Endodermal cell (in vitro differentiated cells): Measurements from ENCODE around the gene RAPGEFL1. TPM values are rescaled to one million over a fixed set of nuclear protein-coding genes. Genes with fewer than 3 reads are reported as not detected.
"Not testable (repeated sequence)": the region's sequence is repeated elsewhere in the genome, so short reads cannot be mapped to it uniquely, and the experiment has no call there.

ENCODE experiments used
- DNase-seq: peaks from one replicate; pipeline ENCODE4 v3.0.0-alpha.2; 2017
- H3K27ac ChIP-seq: 2 replicates; pipeline ENCODE4 v1.5.1; 2013; ENCODE audit warnings: mild to moderate bottlenecking, low read depth, low read length, moderate library complexity
- H3K27me3 ChIP-seq: 2 replicates; pipeline ENCODE4 v1.6.1; 2013; ENCODE audit warnings: mild to moderate bottlenecking, low read length, moderate library complexity; ENCODE audit not compliant: insufficient read depth, control insufficient read depth, poor library complexity, severe bottlenecking
- H3K36me3 ChIP-seq: 2 replicates; pipeline ENCODE4 v1.7.0; 2013; ENCODE audit warnings: mild to moderate bottlenecking, low read length, moderate library complexity; ENCODE audit not compliant: control insufficient read depth, insufficient read depth
- H3K4me1 ChIP-seq: one replicate; pipeline ENCODE4 v1.7.0; 2013; ENCODE audit warnings: low read length; ENCODE audit not compliant: control insufficient read depth, insufficient read depth
- H3K4me3 ChIP-seq: 2 replicates; pipeline ENCODE4 v1.5.1; 2013; ENCODE audit warnings: mild to moderate bottlenecking, low read length, moderate library complexity
- H3K9ac ChIP-seq: 2 replicates; pipeline ENCODE4 v1.6.1; 2013; ENCODE audit warnings: mild to moderate bottlenecking, low read length, moderate library complexity; ENCODE audit not compliant: poor library complexity, severe bottlenecking; ENCODE audit errors: extremely low read depth
- H3K9me3 ChIP-seq: 2 replicates; pipeline ENCODE4 v1.6.1; 2013; ENCODE audit warnings: mild to moderate bottlenecking, low read length, moderate library complexity; ENCODE audit not compliant: control insufficient read depth
- H3K27ac Mint-ChIP-seq: 2 replicates; pipeline ENCODE4 v1.8.0; 2020; ENCODE audit warnings: mixed read lengths
- H3K27me3 Mint-ChIP-seq: 2 replicates; pipeline ENCODE4 v1.8.0; 2021; ENCODE audit warnings: mild to moderate bottlenecking, mixed read lengths; ENCODE audit not compliant: insufficient read depth
- H3K36me3 Mint-ChIP-seq: 2 replicates; pipeline ENCODE4 v1.8.0; 2020; ENCODE audit warnings: low read depth, mixed read lengths
- H3K4me1 Mint-ChIP-seq: 2 replicates; pipeline ENCODE4 v1.8.0; 2020; ENCODE audit warnings: mixed read lengths
- H3K4me3 Mint-ChIP-seq: 2 replicates; pipeline ENCODE4 v1.8.0; 2020; ENCODE audit warnings: mild to moderate bottlenecking, moderate library complexity, mixed read lengths
- H3K9me3 Mint-ChIP-seq: 2 replicates; pipeline ENCODE4 v1.8.0; 2020; ENCODE audit warnings: mild to moderate bottlenecking, mixed read lengths
- WGBS, 2 experiments: methylation state at CpG; one replicate each; pipeline versions ENCODE4 v1.1.5 to v1.1.7; 2013; ENCODE audit warnings: missing lambda C conversion rate in 2 of 2, mixed read lengths in 1 of 2; ENCODE audit not compliant: insufficient coverage in 1 of 2, insufficient read length in 1 of 2; 5-methylcytosine and 5-hydroxymethylcytosine counted together
- total RNA-seq, 2 donors: library from RNA; stranded (reverse); fragmentation: NEBNext Ultra II Directional in 1 of 2; extraction: Animal tissue kit (Norgen Biotek cat#: 25700) in 1 of 2; gene quantifications; 2 replicates in 1 of 2; 3 replicates in 1 of 2; pipeline ENCODE4 v1.2.1, GENCODE V29; 2021
- TF ChIP-seq, protein P1 (sequence below): fragments of 200-600 bp; sonication (generic); conservative IDR thresholded peaks from 2 replicates; pipeline ENCODE4 v1.5.0; 2021; ENCODE audit warnings: antibody characterized with exemption, mild to moderate bottlenecking

The RAPGEFL1 gene
- total RNA-seq, 2 donors from 2014 or later, result 15.6 to 20.8 TPM

DNA sequence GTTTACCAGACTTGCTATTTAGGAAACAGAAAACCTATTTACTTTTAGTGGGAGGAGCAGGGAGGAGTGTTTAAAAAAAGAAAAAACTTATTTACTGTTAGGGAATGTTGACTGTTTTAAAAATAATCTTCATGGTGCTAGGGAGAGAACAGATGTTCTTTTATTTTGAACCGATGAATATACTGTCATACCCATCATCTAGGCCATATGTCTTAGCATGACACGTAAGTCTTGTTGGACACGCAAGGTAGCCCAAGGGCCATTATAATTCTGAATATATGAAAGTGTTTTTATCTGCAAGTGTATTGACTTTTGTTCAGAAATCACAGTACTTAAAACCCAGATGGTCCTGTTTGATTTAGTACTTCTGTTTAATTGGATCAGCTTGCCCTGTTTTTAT, 53.4 kb downstream of the RAPGEFL1 start:
- no peak for DNase-seq
- H3K4me3 ChIP-seq, result no peak overlapping the region
- Mint-ChIP-seq H3K27ac (no peak overlapping the region), H3K36me3 (peaks cover 38% of the 10 kb centered on the region), H3K9me3 (no peaks in the 10 kb centered on the region), H3K27me3 (no peaks in the 10 kb centered on the region), H3K4me1 (no peaks in the 10 kb centered on the region), H3K4me3 (no peak overlapping the region)
- TF ChIP-seq, protein P1, sequence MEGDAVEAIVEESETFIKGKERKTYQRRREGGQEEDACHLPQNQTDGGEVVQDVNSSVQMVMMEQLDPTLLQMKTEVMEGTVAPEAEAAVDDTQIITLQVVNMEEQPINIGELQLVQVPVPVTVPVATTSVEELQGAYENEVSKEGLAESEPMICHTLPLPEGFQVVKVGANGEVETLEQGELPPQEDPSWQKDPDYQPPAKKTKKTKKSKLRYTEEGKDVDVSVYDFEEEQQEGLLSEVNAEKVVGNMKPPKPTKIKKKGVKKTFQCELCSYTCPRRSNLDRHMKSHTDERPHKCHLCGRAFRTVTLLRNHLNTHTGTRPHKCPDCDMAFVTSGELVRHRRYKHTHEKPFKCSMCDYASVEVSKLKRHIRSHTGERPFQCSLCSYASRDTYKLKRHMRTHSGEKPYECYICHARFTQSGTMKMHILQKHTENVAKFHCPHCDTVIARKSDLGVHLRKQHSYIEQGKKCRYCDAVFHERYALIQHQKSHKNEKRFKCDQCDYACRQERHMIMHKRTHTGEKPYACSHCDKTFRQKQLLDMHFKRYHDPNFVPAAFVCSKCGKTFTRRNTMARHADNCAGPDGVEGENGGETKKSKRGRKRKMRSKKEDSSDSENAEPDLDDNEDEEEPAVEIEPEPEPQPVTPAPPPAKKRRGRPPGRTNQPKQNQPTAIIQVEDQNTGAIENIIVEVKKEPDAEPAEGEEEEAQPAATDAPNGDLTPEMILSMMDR, result no peak
- no peaks in the 10 kb centered on the region for H3K9me3 ChIP-seq
- H3K9ac ChIP-seq, result no peak overlapping the region
- no peaks in the 10 kb centered on the region for H3K4me1 ChIP-seq
- H3K36me3 ChIP-seq, result peaks cover 20% of the 10 kb centered on the region
- WGBS, 2 experiments, result 75 to 97% methylated on average over 2 to 3 of the region's 3 CpGs
- no peaks in the 10 kb centered on the region for H3K27me3 ChIP-seq
- H3K27ac ChIP-seq, result no peak overlapping the region

DNA sequence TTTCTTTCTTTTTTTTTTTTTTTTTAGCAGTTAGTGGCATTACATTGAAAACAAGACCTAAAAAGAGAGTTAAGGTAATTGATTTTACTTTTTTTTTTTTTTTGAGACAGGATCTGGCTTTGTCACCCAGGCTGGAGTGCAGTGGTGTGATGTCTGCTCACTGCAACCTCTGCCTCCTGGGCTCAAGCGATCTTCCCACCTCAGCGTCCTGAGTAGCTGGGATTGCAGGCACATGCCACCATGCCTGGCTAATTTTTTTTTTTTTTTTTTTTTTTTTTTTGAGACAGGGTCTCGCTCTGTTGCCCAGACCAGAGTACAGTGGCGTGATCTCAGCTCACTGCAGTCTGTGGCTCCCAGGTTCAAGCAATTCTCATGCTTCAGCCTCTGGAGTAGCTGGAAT, 54.7 kb downstream of the RAPGEFL1 start:
- DNase-seq, H3K27ac ChIP-seq, H3K4me1 Mint-ChIP-seq, H3K27ac Mint-ChIP-seq, H3K9ac ChIP-seq, H3K27me3 ChIP-seq, H3K27me3 Mint-ChIP-seq, H3K9me3 ChIP-seq, H3K4me1 ChIP-seq, H3K9me3 Mint-ChIP-seq, H3K4me3 Mint-ChIP-seq, H3K4me3 ChIP-seq: not testable (repeated sequence)
- 99 to 100% methylated on average over 1 to 4 of the region's 4 CpGs for WGBS, 2 experiments
- H3K36me3 ChIP-seq, result peaks cover 20% of the 10 kb centered on the region
- H3K36me3 Mint-ChIP-seq, result peaks cover 36% of the 10 kb centered on the region

DNA sequence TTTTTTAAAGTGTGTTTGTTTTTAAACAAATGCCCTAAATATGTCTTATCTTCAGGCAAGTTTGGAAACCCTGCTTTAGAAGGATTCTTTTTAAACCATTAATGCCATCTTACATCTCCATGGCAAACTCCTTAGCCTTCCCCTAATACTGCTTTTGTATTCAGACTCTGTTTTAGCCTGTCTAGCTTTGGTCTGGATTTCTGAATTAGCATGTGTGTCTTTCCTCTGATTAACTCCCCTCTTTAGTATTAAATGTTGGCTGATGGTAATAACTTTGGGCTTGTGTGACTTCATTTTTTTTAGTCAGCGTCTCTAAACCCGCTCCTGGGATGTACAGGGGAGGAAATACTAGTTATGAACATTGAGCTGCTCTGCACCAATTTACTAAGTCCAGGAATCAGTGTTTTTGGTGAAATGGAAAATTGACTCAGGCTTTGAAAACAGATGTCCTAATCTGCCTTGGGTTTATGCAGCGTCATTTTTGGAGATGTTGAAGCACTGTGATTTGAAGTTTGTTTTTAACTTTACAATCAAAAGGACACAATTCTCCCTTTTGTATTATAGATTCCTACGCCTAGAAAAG, 64.1 kb downstream of the RAPGEFL1 start:
- H3K9me3 ChIP-seq, result no peaks in the 10 kb centered on the region
- peak overlapping the region; percentile 14 for H3K27ac ChIP-seq
- no peaks in the 10 kb centered on the region for H3K9me3 Mint-ChIP-seq
- H3K9ac ChIP-seq, result no peak overlapping the region
- H3K4me3 ChIP-seq, result no peak overlapping the region
- peaks cover 9% of the 10 kb centered on the region for H3K36me3 Mint-ChIP-seq
- H3K4me3 Mint-ChIP-seq, result no peak overlapping the region
- no peak overlapping the region for H3K27ac Mint-ChIP-seq
- no peak for DNase-seq
- no peaks in the 10 kb centered on the region for H3K36me3 ChIP-seq
- TF ChIP-seq, protein P1, result no peak
- H3K27me3 ChIP-seq, result no peaks in the 10 kb centered on the region
- no peaks in the 10 kb centered on the region for H3K4me1 ChIP-seq
- no peaks in the 10 kb centered on the region for H3K27me3 Mint-ChIP-seq
- 92 to 100% methylated on average over 2 to 4 of the region's 4 CpGs for WGBS, 2 experiments
- peaks cover 9% of the 10 kb centered on the region for H3K4me1 Mint-ChIP-seq

DNA sequence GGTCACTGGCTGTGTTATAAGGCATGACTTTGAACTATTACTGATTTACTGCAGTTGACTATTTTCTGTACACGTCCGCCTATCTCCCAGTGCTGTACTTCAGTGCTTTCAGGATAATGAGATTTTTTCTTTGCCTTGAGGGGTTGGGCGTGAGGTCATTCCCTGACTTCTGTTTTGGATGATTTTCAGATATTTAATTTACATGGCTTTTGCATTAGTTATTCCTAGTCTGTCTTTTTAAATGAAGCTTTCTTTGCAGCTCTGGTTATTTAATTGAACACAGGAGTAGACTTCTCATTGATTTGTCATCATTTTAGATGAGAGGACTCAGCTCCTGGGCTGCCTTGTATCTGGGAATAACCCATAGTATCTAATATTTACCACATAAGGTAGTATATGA, 65.5 kb downstream of the RAPGEFL1 start:
- Mint-ChIP-seq H3K27me3 (no peaks in the 10 kb centered on the region), H3K36me3 (peaks cover 5% of the 10 kb centered on the region), H3K27ac (no peak overlapping the region), H3K4me1 (peaks cover 9% of the 10 kb centered on the region), H3K4me3 (no peak overlapping the region), H3K9me3 (no peaks in the 10 kb centered on the region)
- WGBS, 2 experiments, result 99% methylated on average over 3 of the region's 3 CpGs; no CpG with 5 or more reads in 1 of the 2 experiments
- Histone ChIP-seq H3K27me3 (no peaks in the 10 kb centered on the region), H3K9me3 (no peaks in the 10 kb centered on the region), H3K27ac (no peak overlapping the region), H3K4me3 (no peak overlapping the region), H3K4me1 (no peaks in the 10 kb centered on the region), H3K36me3 (no peaks in the 10 kb centered on the region), H3K9ac (no peak overlapping the region)
- no peak for DNase-seq
- TF ChIP-seq, protein P1, result no peak
